Fibroblast of skin of right biceps (primary cell): ENCODE measurements around the gene FBP2.
A peak's percentile ranks its signal among the peaks of the same experiment; 100 is the strongest.
"Not testable (repeated sequence)": the region's sequence is repeated elsewhere in the genome, so short reads cannot be mapped to it uniquely, and the experiment has no call there.

Source experiments
- DNase-seq: peaks from one replicate; pipeline ENCODE4 v3.0.0-alpha.2; 2013

FBP2 gene

GRCh38 chr9:94603259-94604160, 9.9 kb upstream of the FBP2 start:
- peak; percentile 55 for DNase-seq

- no peak for DNase-seq
These were observed 9.0 kb upstream of the FBP2 start for GRCh38 chr9:94602666-94603065.

- no peak for DNase-seq
These were observed 7.1 kb upstream of the FBP2 start for GRCh38 chr9:94600715-94601114.

- no peak for DNase-seq
These were observed 6.6 kb upstream of the FBP2 start for GRCh38 chr9:94600258-94600657.

- DNase-seq: no peak
These were observed 5.5 kb upstream of the FBP2 start for GRCh38 chr9:94599102-94599501.

- DNase-seq: not testable (repeated sequence)
These were observed 941 bp downstream of the FBP2 start for GRCh38 chr9:94592683-94593082.

- no peak for DNase-seq
These were observed 1.7 kb downstream of the FBP2 start for GRCh38 chr9:94591876-94592275.

GRCh38 chr9:94591046-94591545, 2.5 kb downstream of the FBP2 start:
- not testable (repeated sequence) for DNase-seq

GRCh38 chr9:94588681-94589080, 4.9 kb downstream of the FBP2 start:
- DNase-seq: no peak

- peak; percentile 58 for DNase-seq
These were observed 6.8 kb downstream of the FBP2 start for GRCh38 chr9:94586814-94587213.

GRCh38 chr9:94586316-94586715, 7.3 kb downstream of the FBP2 start:
- no peak for DNase-seq

GRCh38 chr9:94584555-94584954, 9.1 kb downstream of the FBP2 start:
- DNase-seq: no peak

- DNase-seq: no peak
These were observed 11.9 kb downstream of the FBP2 start for GRCh38 chr9:94581728-94582127.

- DNase-seq: no peak
These were observed 16.1 kb downstream of the FBP2 start for GRCh38 chr9:94577571-94577970.

GRCh38 chr9:94577036-94577435, 16.6 kb downstream of the FBP2 start:
- no peak for DNase-seq

GRCh38 chr9:94576131-94576530, 17.5 kb downstream of the FBP2 start:
- DNase-seq: no peak

- no peak for DNase-seq
These were observed 24.5 kb downstream of the FBP2 start for GRCh38 chr9:94568972-94569712.

GRCh38 chr9:94568250-94568889, 25.3 kb downstream of the FBP2 start:
- no peak for DNase-seq

GRCh38 chr9:94567271-94567670, 26.4 kb downstream of the FBP2 start:
- no peak for DNase-seq

GRCh38 chr9:94566550-94566949, 27.1 kb downstream of the FBP2 start:
- DNase-seq: no peak

- not testable (repeated sequence) for DNase-seq
These were observed 29.3 kb downstream of the FBP2 start for GRCh38 chr9:94564279-94564678.

GRCh38 chr9:94563548-94563947, 30.1 kb downstream of the FBP2 start:
- no peak for DNase-seq

GRCh38 chr9:94560237-94560636, 33.4 kb downstream of the FBP2 start:
- DNase-seq: no peak
